Retina (tissue), 1 donor: ENCODE data around the gene GAN.
A peak's percentile ranks its signal among the peaks of the same experiment; 100 is the strongest.
"Not testable (repeated sequence)": the region's sequence is repeated elsewhere in the genome, so short reads cannot be mapped to it uniquely, and the experiment has no call there.

Experiments used
- DNase-seq: peaks from one replicate; pipeline ENCODE4 v3.0.0-alpha.2; 2016

Gene GAN

GRCh38 chr16:81401035-81401950 is 86.5 kb downstream of the GAN start:
- no peak for DNase-seq

DNA sequence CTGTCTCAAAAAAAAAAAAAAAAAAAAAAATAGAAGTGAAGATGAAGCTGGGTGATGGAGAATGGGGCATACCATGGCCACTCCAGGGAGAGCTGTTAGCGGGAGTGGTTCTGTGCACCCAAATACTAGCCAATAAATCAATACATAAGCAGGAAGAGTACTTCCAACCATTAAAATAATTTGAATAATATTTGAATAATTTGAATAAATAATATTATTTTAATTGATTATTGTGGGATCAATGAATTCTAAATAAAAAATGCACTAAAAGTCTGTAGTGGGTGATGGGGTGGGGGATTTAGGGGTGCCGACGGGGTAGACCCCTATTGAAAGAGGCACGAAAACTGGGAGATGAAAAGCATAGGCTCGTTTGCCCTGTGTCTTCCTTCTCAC is 88.4 kb downstream of the GAN start:
- DNase-seq: no peak

- peak; percentile 94 for DNase-seq
Observed at GRCh38 chr16:81403601-81404391, 89.0 kb downstream of the GAN start.

DNA sequence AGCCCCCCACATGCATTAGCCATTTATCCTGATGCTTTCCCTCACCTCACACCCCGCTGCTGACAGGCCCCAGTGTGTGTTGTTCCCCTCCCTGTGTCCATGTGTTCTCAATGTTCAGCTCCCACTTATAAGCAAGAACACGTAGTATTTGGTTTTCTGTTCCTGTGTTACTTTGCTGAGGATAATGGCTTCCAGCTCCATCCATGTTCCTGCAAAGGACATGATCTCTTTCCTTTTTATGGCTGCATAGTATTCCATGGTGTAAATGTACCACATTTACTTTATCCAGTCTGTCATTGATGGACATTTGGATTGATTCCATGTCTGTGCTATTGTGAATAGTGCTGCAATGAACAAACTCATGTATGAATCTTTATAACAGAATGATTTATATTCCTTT is 90.2 kb downstream of the GAN start:
- DNase-seq: not testable (repeated sequence)

- DNase-seq: no peak
Observed at GRCh38 chr16:81405702-81406113, 90.9 kb downstream of the GAN start.

DNA sequence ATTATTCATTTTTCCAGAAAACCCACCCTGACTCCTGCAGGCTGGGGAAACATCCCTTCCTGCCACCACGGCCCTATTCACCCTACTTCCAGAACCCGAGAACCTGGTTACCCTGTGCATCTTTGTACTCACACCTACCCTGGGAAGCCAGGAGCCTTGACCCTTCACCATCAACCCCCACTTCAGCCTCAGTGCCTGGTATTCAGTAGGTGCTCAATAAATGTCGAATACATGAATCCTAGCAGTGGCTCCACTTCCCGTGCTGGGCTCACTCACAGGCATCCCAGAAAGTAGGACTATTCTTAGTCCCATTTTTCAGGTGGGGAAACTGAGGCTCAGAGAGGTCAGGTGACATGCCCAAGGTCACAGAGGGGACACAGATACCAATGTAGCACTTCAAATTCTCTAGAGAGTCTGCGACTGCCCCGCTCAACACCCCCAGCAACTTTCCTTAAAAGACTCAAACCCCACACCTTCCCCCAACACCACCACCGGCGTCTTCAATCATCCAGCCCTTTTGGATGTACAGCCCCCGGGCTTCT is 93.7 kb downstream of the GAN start:
- no peak for DNase-seq

- no peak for DNase-seq
Observed at GRCh38 chr16:81409016-81409556, 94.3 kb downstream of the GAN start.

DNA sequence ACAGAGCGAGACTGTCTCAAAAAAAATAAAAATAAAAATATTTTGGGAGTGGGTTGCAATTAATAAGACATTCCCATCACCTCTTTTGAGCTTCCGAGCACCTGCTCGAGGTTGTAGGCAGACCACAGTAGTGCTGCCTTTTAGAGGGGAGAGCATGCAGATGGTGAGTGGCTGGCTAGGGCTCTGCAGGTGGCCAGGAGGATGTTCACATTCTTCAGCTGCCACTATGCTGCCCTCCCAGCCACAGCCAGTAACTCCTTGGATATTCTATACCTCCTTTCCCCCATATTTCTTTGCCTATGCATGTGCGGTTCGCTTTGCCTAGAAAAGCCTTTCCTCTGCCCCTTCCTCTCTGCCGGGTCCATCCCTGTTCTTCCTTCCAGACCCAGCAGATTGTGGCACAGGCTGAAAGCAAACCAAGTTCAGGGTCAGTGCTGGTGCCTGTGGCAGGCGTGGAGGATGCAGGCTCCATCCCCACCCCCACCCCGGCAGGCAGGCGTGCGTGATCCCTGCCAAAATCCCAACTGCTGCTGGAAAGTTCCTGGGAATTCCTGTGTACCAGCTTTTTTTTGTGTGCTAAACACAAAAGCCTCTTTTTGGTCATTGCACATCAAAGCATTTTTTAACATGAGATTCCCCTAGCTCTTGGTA is 96.0 kb downstream of the GAN start:
- DNase-seq: no peak

- DNase-seq: no peak
Observed at GRCh38 chr16:81413245-81413990, 98.7 kb downstream of the GAN start.

DNA sequence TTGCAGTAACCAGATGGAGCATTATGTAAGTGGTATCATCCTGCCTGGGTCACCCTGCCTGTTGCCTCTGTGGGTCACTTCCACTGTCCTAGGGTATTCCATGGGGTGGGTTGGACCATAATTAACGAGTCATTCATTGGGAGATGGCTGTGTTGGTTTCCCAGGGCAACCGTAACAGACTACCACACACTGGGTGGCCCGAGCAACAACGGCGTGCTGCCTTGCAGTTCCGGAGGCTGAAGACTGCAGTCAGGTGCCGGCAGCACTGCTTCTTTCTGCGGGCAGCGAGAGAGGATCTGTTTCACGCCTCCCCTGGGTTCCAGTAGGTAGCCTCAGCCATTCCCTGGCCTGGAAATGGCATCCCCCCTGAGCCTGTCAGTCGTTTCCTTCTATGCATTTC is 101.0 kb downstream of the GAN start:
- DNase-seq: peak; percentile 81

- no peak for DNase-seq
Observed at GRCh38 chr16:81416749-81417148, 102.0 kb downstream of the GAN start.

DNA sequence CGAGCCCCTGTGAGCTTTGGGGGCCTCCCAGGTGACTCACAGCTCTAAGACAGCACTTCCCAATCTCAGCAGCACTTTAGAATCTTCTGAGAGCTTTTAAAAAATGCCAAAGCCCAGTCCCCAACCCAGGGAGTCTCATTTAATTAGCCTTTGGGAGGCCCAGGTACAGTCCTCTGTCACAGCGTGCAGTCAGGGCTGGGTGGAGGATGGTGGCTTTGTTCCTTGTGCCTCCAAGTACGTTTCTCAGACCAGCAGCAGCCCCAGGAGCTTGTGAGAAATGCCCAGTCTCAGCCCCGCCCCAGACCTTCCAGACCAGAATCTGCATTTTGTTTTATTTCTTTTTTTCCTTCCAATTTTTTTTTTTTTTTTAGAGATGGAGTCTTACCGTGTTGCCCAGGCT is 102.4 kb downstream of the GAN start:
- no peak for DNase-seq

DNA sequence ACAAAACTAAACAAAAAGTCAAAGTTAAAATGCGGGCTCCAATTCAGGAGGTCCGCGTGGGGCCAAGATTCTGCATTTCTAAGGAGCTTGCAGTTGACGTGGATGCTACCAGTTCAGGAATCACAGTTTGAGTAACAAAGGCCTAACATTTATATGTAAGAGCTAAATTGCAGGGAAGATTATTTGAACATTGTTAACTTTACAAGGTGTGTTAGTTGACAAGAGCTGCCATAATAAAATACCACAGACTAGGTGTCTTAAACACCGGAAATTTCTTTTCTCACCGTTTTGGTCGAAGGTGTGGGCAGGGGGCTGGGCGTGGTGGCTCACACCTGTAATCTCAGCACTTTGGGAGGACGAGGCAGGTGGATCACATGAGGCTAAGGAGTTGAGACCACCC is 105.0 kb downstream of the GAN start:
- no peak for DNase-seq

DNA sequence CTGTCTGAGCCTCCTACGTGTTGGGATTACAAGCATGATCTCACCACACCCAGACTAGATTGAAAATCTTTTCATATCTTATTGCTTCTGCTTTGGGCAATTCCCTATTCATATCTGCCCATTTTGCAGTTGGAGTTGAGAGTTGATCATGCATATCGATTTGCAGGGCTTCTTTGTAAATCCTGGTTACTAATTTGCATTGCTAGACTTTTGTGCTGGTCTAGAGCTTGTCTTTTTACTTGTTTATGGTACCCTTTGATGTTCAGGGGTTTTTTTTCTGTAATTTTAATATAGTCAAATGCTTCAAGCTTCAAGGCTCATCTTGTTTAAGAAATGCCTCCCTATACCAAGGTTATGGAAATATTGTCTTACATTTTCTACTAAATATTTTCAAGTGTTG is 106.4 kb downstream of the GAN start:
- no peak for DNase-seq

GRCh38 chr16:81421536-81421935 is 106.8 kb downstream of the GAN start:
- DNase-seq: no peak

GRCh38 chr16:81422153-81422552 is 107.4 kb downstream of the GAN start:
- DNase-seq: not testable (repeated sequence)

GRCh38 chr16:81424771-81425170 is 110.0 kb downstream of the GAN start:
- no peak for DNase-seq

DNA sequence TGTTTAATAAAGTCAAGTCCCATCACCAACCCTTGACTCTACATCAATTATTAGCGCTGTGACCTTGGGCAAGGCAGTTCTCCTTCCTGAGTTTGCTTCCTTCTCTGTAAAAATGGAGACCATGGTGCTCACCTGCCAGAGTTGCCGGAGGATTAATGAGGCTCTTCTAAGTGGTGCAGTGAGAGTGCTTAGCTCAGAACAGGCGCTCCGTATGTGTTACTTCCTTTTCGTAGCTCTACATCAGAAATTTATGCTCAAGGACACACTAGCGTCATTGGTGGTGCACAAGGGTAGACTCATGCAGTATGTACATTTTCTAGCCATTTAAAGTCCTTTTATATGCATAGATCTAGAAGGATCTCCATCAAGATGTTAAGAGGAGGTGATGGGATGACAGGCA is 112.5 kb downstream of the GAN start:
- no peak for DNase-seq

DNA sequence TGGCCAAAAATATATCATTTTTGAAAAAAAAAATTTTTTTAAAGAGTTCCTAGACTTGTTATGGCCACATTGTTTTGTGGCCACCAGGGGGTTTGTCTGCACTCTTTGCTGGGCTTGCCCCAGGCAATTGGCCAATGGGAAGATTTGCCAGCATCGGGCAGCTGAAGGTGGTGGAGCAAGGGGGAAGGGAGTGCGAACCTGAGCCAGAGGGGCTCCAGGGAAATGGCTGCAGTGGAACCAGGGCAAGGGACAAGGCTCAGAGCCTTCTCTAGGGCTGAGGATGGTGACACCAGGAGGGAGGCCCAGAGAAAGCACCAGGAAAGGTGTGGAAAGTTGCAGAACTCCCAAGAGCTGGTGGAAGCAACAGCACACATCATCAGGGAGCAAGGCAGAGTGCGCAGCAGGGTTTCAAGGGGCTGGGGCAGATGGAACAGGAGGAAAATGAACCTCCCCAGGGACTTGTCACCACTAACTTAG is 114.3 kb downstream of the GAN start:
- DNase-seq: no peak

- peak; percentile 81 for DNase-seq
Observed at GRCh38 chr16:81431554-81432353, 117.0 kb downstream of the GAN start.

GRCh38 chr16:81432937-81433557 is 118.3 kb downstream of the GAN start:
- DNase-seq: peak; percentile 55
